Measurements from ENCODE around the gene PPFIBP2. TPM values are rescaled to one million over a fixed set of nuclear protein-coding genes. Genes with fewer than 3 reads are reported as not detected.

Gene PPFIBP2
- total and polyA plus RNA-seq, 2 of the 13 experiments (the other 11 are each of a cell fraction or from before 2014, with no cell fraction given): 15.0 to 52.5 TPM

DNA sequence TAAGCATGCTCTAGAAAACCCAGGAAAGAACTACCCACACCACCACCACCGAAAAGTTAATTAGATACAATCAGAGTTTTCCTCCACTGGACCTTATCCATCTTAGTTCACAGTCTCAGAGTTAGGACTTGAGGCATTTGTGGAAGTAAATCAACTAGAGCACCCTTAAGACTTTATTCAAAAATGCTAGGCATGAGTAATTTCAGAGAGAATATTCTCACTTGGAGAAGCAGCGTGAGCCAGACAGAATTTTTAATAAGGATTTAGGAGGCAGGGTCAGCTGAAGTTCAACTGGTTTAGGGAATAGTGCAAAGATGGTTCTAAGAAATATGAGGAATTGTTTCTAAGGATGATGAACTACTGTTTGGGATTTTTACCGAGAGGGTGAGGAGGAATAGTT, 29.7 kb upstream of the PPFIBP2 start:
- DNase-seq (ENCODE audit: low spot score): no peak
- FAIRE-seq: no peak
- intact Hi-C loops (cut with micrococcal nuclease; ENCODE audit: unreplicated experiment): no loop called here
- no TSS peak for BruUV-seq (replicated peaks)
- H3K9ac ChIP-seq (ENCODE audit: insufficient read depth, low read depth, low read length): no peak overlapping the region
- no peak overlapping the region for H3K27ac ChIP-seq (ENCODE audit: extremely low read length, insufficient read depth, low read length)
- ATAC-seq: no peak
- peaks cover 1 to 13% of the 10 kb centered on the region in 2 experiments; a peak in 1 of 5 replicates for H3K27me3 ChIP-seq (ENCODE audit: control insufficient read depth in 1 of 2, insufficient read depth in 2 of 2, low read length in 2 of 2)
- H3K4me1 ChIP-seq (ENCODE audit: insufficient read depth, low read length): peaks cover 15% of the 10 kb centered on the region; the same call in 1 of the 2 replicates
- H2AFZ ChIP-seq (ENCODE audit: low read length): no peak overlapping the region
- TF ChIP-seq ZNF207 (IDR thresholded peaks at IDR 0.05; ENCODE audit: borderline replicate concordance): no peak
- TF ChIP-seq, protein P1, sequence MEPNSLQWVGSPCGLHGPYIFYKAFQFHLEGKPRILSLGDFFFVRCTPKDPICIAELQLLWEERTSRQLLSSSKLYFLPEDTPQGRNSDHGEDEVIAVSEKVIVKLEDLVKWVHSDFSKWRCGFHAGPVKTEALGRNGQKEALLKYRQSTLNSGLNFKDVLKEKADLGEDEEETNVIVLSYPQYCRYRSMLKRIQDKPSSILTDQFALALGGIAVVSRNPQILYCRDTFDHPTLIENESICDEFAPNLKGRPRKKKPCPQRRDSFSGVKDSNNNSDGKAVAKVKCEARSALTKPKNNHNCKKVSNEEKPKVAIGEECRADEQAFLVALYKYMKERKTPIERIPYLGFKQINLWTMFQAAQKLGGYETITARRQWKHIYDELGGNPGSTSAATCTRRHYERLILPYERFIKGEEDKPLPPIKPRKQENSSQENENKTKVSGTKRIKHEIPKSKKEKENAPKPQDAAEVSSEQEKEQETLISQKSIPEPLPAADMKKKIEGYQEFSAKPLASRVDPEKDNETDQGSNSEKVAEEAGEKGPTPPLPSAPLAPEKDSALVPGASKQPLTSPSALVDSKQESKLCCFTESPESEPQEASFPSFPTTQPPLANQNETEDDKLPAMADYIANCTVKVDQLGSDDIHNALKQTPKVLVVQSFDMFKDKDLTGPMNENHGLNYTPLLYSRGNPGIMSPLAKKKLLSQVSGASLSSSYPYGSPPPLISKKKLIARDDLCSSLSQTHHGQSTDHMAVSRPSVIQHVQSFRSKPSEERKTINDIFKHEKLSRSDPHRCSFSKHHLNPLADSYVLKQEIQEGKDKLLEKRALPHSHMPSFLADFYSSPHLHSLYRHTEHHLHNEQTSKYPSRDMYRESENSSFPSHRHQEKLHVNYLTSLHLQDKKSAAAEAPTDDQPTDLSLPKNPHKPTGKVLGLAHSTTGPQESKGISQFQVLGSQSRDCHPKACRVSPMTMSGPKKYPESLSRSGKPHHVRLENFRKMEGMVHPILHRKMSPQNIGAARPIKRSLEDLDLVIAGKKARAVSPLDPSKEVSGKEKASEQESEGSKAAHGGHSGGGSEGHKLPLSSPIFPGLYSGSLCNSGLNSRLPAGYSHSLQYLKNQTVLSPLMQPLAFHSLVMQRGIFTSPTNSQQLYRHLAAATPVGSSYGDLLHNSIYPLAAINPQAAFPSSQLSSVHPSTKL (CRISPR knock-in tag; IDR thresholded peaks at IDR 0.05): no peak
- TF ChIP-seq, protein P2, sequence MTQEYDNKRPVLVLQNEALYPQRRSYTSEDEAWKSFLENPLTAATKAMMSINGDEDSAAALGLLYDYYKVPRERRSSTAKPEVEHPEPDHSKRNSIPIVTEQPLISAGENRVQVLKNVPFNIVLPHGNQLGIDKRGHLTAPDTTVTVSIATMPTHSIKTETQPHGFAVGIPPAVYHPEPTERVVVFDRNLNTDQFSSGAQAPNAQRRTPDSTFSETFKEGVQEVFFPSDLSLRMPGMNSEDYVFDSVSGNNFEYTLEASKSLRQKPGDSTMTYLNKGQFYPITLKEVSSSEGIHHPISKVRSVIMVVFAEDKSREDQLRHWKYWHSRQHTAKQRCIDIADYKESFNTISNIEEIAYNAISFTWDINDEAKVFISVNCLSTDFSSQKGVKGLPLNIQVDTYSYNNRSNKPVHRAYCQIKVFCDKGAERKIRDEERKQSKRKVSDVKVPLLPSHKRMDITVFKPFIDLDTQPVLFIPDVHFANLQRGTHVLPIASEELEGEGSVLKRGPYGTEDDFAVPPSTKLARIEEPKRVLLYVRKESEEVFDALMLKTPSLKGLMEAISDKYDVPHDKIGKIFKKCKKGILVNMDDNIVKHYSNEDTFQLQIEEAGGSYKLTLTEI (CRISPR knock-in tag; conservative IDR thresholded peaks at IDR 0.05): no peak
- TF ChIP-seq SYNCRIP (IDR thresholded peaks at IDR 0.05; ENCODE audit: insufficient read depth, low read depth, low read length): no peak
- no peak for TF ChIP-seq NFYC (CRISPR knock-in tag; IDR thresholded peaks at IDR 0.05)
- TF ChIP-seq, protein P3, sequence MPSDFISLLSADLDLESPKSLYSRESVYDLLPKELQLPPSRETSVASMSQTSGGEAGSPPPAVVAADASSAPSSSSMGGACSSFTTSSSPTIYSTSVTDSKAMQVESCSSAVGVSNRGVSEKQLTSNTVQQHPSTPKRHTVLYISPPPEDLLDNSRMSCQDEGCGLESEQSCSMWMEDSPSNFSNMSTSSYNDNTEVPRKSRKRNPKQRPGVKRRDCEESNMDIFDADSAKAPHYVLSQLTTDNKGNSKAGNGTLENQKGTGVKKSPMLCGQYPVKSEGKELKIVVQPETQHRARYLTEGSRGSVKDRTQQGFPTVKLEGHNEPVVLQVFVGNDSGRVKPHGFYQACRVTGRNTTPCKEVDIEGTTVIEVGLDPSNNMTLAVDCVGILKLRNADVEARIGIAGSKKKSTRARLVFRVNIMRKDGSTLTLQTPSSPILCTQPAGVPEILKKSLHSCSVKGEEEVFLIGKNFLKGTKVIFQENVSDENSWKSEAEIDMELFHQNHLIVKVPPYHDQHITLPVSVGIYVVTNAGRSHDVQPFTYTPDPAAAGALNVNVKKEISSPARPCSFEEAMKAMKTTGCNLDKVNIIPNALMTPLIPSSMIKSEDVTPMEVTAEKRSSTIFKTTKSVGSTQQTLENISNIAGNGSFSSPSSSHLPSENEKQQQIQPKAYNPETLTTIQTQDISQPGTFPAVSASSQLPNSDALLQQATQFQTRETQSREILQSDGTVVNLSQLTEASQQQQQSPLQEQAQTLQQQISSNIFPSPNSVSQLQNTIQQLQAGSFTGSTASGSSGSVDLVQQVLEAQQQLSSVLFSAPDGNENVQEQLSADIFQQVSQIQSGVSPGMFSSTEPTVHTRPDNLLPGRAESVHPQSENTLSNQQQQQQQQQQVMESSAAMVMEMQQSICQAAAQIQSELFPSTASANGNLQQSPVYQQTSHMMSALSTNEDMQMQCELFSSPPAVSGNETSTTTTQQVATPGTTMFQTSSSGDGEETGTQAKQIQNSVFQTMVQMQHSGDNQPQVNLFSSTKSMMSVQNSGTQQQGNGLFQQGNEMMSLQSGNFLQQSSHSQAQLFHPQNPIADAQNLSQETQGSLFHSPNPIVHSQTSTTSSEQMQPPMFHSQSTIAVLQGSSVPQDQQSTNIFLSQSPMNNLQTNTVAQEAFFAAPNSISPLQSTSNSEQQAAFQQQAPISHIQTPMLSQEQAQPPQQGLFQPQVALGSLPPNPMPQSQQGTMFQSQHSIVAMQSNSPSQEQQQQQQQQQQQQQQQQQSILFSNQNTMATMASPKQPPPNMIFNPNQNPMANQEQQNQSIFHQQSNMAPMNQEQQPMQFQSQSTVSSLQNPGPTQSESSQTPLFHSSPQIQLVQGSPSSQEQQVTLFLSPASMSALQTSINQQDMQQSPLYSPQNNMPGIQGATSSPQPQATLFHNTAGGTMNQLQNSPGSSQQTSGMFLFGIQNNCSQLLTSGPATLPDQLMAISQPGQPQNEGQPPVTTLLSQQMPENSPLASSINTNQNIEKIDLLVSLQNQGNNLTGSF (CRISPR knock-in tag; IDR thresholded peaks at IDR 0.05): no peak
- TF ChIP-seq ZNF549 (CRISPR knock-in tag; IDR thresholded peaks at IDR 0.05): no peak
- CTCF ChIA-PET (ENCODE audit: low intra/inter-chr PET ratio, low total read pairs): no interaction called here
- H3K4me3 ChIP-seq (replicated peaks in 1 of 3; ENCODE audit: insufficient read depth in 1 of 3, low read depth in 2 of 3, low read length in 3 of 3): no peak overlapping the region
- no peaks in the 10 kb centered on the region for H3K79me2 ChIP-seq (ENCODE audit: insufficient read depth, low read length)
- POLR2A ChIA-PET: no interaction called here
- no peak overlapping the region for H3K4me2 ChIP-seq (ENCODE audit: low read depth, low read length)
- H4K20me1 ChIP-seq (ENCODE audit: insufficient read depth, low read length): no peaks in the 10 kb centered on the region
- 34% methylated on average over 3 of the region's 3 CpGs for WGBS (ENCODE audit: low lambda C conversion rate)
- no peaks in the 10 kb centered on the region for H3K36me3 ChIP-seq (replicated peaks in 1 of 2; ENCODE audit: control insufficient read depth in 1 of 2, insufficient read depth in 2 of 2, low read length in 2 of 2)
- in situ Hi-C loops (cut with HindIII; ENCODE audit: extremely low pct_ligation_motif_present, low pct_unique_long_range_greater_than_20kb): no loop called here
- H3K9me3 ChIP-seq (ENCODE audit: low read length): no peaks in the 10 kb centered on the region
